ENCODE results near the gene KIFC1.

DNA sequence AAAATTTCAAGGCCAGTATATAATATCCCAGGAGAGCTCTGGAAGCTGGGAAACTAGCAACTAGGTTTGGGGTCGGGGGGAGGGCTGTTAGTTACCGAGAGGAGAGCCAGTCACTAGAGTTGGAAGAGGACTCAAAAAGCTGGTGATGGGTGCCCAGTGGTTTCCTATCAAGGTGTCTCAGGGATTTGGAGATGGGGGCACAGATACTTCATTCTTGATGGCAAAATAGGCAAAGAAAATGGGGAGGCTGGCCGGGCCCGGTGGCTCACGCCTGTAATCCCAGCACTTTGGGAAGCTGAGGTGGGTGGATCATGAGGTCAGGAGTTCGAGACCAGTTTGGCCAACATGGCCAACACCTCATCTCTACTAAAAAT, 20.0 kb downstream of the KIFC1 start:
- no peak for TF ChIP-seq POLR2AphosphoS5 (IDR thresholded peaks at IDR 0.05; ENCODE audit: insufficient read depth in 1 of 2, low read depth in 1 of 2)
- TF ChIP-seq, protein P1, sequence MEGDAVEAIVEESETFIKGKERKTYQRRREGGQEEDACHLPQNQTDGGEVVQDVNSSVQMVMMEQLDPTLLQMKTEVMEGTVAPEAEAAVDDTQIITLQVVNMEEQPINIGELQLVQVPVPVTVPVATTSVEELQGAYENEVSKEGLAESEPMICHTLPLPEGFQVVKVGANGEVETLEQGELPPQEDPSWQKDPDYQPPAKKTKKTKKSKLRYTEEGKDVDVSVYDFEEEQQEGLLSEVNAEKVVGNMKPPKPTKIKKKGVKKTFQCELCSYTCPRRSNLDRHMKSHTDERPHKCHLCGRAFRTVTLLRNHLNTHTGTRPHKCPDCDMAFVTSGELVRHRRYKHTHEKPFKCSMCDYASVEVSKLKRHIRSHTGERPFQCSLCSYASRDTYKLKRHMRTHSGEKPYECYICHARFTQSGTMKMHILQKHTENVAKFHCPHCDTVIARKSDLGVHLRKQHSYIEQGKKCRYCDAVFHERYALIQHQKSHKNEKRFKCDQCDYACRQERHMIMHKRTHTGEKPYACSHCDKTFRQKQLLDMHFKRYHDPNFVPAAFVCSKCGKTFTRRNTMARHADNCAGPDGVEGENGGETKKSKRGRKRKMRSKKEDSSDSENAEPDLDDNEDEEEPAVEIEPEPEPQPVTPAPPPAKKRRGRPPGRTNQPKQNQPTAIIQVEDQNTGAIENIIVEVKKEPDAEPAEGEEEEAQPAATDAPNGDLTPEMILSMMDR (IDR thresholded peaks at IDR 0.05) = no peak
